Activated CD4-positive, alpha-beta T cell treated with anti-CD3 and anti-CD28 coated beads, Interleukin-2, amount 50 U/mL, for 24 hours (primary cell): ENCODE measurements around the gene PRR18.
"Not testable (repeated sequence)": the region's sequence is repeated elsewhere in the genome, so short reads cannot be mapped to it uniquely, and the experiment has no call there.

Experiments
- DNase-seq, 2 donors: peaks; one replicate each; pipeline ENCODE4 v3.0.0-alpha.2; 2020; ENCODE audit warnings: low read depth in 1 of 2, low spot score in 1 of 2

Gene PRR18

GRCh38 chr6:166308033-166308768, at the start of gene PRR18:
PRR18 (minus strand) TSS chr6:166308392; CDS start chr6:166308142, 250 bp downstream.
- DNase-seq = no peak

- DNase-seq = no peak
Measured at GRCh38 chr6:166355552-166355951, 47.4 kb upstream of the PRR18 start.

GRCh38 chr6:166354965-166355364, 46.8 kb upstream of the PRR18 start:
- no peak for DNase-seq

- DNase-seq = no peak
Measured at GRCh38 chr6:166354143-166354542, 46.0 kb upstream of the PRR18 start.

- no peak for DNase-seq
Measured at GRCh38 chr6:166353507-166353906, 45.3 kb upstream of the PRR18 start.

- no peak for DNase-seq
Measured at GRCh38 chr6:166352923-166353322, 44.7 kb upstream of the PRR18 start.

GRCh38 chr6:166351715-166352285, 43.6 kb upstream of the PRR18 start:
- no peak for DNase-seq

- no peak for DNase-seq
Measured at GRCh38 chr6:166348305-166348949, 40.2 kb upstream of the PRR18 start.

GRCh38 chr6:166346965-166347364, 38.8 kb upstream of the PRR18 start:
- no peak for DNase-seq

- DNase-seq = no peak
Measured at GRCh38 chr6:166346449-166346848, 38.3 kb upstream of the PRR18 start.

GRCh38 chr6:166345672-166346071, 37.5 kb upstream of the PRR18 start:
- DNase-seq = not testable (repeated sequence)

- not testable (repeated sequence) for DNase-seq
Measured at GRCh38 chr6:166344921-166345320, 36.7 kb upstream of the PRR18 start.

- DNase-seq = no peak
Measured at GRCh38 chr6:166344240-166344639, 36.0 kb upstream of the PRR18 start.

GRCh38 chr6:166343150-166343487, 34.9 kb upstream of the PRR18 start:
- DNase-seq = no peak

- DNase-seq = peak; percentile 57 to 79
Measured at GRCh38 chr6:166342349-166343149, 34.4 kb upstream of the PRR18 start, which contains the start of gene SFT2D1. SFT2D1 (minus strand) TSS chr6:166342545; CDS start chr6:166342481, 64 bp downstream.

- no peak for DNase-seq
Measured at GRCh38 chr6:166341977-166342348, 33.8 kb upstream of the PRR18 start.

- DNase-seq = no peak
Measured at GRCh38 chr6:166341464-166341863, 33.3 kb upstream of the PRR18 start.

- DNase-seq = no peak
Measured at GRCh38 chr6:166338854-166339253, 30.7 kb upstream of the PRR18 start.

- DNase-seq = no peak
Measured at GRCh38 chr6:166336847-166337246, 28.7 kb upstream of the PRR18 start.

- DNase-seq = no peak
Measured at GRCh38 chr6:166335378-166336302, 27.4 kb upstream of the PRR18 start.

- no peak for DNase-seq
Measured at GRCh38 chr6:166334878-166335277, 26.7 kb upstream of the PRR18 start.
